GM03348 (cell line): ENCODE measurements around the gene EIF5AL1.
A peak's percentile ranks its signal among the peaks of the same experiment; 100 is the strongest.

Source experiments
- DNase-seq: peaks from one replicate; pipeline ENCODE4 v3.0.0; 2012; ENCODE audit warnings: low spot score

The EIF5AL1 gene

DNA sequence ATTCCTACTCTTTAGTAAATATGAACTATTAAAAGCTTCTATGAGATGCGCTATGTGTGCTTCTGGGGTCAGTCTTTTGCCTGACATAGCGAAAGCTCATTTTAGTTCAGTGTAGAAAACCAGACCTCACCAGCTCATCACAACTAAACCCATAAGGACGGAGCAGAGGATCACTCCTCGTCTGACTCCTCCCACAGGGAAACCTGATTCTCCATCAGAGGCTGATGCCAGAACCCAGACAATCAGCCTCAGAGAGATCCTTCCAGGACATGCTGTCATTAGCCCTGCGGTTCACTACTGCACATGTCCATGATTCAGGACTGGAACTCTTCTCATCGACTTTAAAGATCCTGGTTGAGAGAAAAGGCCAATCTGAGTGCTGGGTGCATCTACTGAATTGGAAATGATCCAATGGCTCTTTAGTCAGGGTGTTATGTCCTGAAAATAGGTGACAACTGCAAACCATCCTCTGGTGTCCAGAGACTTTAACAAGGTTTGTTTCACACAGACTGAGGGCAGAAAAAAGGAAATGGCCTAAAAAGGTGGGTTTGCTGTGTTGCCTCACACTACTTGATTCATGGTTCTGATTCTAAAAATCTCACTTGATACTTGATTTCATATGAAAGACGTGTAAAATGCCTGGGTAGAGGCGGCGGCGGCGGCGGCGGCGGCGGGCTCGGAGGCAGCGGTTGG is at the start of gene EIF5AL1:
Gene EIF5AL1, plus strand, starts transcription at position 643 of the 693 bp plus-strand sequence. CDS start 117 bp downstream, outside the sequence.
- peak; percentile 2 for DNase-seq

DNA sequence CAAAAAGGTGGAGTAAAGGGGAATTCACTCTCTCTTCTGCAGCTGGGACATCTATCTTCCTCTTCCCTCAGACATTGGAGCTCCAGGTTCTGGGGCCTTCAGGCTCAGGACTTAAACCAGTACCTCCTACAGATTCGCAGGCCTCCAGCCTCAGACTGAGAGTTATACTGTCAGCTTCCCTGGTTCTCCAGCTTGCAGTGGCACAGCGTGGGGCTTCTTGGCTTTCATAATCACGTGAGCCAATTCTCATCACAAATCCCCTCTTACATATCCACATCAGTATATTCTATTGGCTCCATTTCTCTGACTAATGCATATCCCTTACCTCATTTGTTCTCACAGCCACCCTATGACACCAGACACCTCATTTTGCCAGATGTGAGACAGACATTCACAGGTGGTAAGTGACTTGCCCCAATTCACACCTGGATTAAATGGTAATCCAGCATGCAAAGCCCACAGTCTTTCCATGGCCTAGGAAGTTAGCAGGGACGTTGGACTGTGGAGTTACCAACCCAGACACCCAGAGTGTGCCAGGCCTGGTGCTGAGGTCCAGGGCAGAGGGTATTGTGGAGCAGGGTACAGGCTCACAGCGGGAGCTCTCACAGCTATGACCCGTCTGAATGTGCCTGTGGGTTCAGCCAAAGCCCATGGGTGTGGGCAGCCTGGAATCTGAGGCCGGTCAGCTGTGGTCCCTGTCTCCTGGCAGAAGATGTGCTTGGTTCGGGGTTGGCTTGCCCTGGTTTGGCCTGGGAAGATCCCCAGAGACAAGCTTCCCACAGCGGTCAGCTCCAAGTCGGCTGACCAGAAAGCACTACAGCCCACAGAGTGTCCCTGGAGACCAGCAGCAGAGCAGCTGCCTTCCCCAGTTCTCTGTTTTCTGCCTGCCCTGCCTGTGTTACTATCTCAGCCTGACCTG is 48.5 kb upstream of the EIF5AL1 start:
- peak; percentile 72 for DNase-seq

- DNase-seq = no peak
Observed at GRCh38 chr10:79465341-79465740, 47.0 kb upstream of the EIF5AL1 start.

DNA sequence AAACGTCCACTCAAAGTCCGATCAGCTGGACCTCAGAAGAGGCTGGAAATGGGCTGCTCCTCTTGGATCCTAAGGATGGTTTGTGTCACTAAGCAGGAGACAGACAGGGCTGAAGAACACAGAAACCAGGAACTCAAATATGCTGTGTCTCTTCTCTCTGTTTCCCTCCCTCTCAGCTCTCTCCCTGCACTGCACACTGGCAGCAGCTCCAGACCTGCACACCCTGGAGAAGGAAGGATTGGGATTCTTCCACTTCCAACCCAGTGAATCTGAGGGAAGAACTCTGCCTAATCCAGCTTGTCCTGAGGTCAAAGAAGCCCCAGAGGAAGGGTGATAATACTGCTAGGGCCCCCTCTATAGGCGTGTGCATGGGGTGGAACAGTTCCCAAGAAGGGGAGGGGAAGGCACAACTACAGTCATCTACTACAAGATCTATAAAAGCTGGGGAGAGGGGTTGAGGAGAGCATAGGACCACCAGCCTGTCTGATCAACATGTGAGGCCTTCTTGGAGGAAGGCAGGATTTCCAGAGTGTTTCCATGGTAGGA is 44.2 kb upstream of the EIF5AL1 start:
- no peak for DNase-seq

GRCh38 chr10:79468841-79469585 is 43.3 kb upstream of the EIF5AL1 start:
- DNase-seq = no peak

DNA sequence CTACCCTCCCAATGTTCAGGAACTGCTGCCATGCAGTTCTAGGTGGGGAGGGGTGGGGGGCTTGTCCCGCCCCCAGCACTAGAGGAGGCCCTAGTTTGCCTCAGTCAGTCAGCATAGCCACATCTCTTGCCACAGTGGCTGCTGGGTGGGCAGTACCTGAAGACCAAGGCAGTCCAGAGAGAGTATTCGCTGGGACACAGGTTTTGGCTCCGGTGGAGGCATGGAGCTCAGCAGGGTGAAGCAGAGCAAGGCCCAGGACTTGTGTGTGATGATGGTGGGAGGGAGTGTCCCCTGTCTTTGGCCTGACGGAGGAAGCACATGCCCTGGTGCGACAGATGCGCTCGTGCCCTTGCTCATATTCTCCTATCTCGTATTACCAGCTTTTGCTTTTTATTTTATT is 42.2 kb upstream of the EIF5AL1 start:
- DNase-seq = no peak

DNA sequence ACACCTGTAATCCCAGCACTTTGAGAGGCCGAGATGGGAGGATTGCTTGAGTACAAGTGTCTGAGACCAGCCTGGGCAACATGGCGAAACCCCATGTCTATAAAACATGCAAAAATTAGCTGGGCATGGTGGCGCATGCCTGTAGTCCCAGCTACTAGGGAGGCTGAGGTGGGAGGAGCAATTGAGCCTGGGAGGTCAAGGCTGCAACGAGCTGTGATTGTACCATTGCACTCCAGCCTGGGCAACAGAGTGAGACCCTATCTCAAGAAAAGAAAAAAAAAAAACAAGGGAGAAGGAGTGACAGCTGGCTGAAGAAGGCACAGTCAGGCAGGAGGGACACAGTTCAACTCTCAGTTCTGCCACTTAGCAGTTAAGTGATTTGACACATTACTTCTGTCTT is 40.6 kb upstream of the EIF5AL1 start:
- no peak for DNase-seq

GRCh38 chr10:79472449-79472848 is 39.9 kb upstream of the EIF5AL1 start:
- DNase-seq = no peak

DNA sequence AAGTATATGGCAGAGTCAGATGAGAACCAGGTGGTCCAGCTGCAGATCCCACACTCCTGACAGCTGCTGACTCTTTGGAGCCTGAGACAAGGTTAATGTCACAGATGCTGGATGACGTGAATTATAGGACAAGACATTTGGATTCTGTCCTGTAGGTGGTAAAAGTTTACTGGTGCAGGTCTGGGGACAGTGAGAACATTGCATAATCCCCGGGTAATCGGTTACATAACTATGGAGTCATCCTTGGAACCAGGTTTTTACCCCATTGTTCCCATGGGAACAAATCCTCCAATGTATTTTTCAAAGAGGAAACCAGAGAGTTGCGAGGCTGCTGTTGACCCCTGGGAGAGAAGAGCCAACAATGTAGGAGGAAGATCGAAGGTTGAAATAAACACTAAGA is 39.4 kb upstream of the EIF5AL1 start:
- DNase-seq = no peak

GRCh38 chr10:79473496-79474095 is 38.7 kb upstream of the EIF5AL1 start:
- no peak for DNase-seq

DNA sequence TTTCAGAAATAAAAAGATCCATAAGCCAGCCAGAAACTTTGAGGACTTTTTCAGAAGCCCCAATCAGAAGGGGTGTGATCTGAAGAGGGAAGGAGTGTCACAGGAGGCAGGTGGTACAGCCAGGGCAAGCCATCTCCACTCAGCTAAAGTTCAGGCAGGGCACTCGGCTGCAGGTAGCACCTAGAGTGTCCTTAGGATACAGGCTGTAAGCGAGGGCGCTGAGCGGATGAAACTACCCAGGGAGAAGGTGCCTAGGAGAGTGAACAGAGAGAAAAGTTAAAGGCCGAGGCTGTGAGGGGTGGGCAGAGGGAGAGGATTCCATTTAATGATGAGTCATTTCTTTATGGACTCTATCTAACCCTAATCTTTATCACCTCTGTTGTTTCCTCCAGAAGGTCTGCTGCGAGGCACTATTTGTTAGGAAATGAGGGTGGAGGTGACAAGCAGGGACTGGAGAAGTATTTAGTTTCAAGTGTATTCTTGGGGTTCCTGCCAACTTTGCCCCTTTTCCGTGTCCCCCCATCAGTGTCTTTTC is 37.1 kb upstream of the EIF5AL1 start:
- no peak for DNase-seq

DNA sequence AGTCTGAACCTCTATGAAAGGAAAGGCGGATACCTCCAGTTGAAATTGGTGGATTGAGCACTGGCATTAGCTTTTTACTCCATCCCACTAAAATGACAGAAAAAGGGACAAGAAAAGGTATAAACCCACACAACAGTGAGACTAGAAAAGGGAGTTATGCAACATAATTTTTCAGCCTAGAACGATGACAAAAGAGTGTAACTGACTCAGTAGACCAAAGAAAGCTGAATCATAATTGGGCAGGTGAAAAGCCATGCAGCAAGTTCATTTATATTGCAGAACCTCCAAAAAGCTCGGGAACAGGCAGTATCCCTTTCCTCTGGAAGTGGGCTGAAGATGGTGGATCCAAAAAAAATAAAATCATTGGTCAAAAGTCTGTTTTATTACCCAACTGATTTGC is 36.5 kb upstream of the EIF5AL1 start:
- no peak for DNase-seq

GRCh38 chr10:79476645-79477044 is 35.7 kb upstream of the EIF5AL1 start:
- no peak for DNase-seq

- DNase-seq = no peak
Observed at GRCh38 chr10:79477456-79477855, 34.9 kb upstream of the EIF5AL1 start.

DNA sequence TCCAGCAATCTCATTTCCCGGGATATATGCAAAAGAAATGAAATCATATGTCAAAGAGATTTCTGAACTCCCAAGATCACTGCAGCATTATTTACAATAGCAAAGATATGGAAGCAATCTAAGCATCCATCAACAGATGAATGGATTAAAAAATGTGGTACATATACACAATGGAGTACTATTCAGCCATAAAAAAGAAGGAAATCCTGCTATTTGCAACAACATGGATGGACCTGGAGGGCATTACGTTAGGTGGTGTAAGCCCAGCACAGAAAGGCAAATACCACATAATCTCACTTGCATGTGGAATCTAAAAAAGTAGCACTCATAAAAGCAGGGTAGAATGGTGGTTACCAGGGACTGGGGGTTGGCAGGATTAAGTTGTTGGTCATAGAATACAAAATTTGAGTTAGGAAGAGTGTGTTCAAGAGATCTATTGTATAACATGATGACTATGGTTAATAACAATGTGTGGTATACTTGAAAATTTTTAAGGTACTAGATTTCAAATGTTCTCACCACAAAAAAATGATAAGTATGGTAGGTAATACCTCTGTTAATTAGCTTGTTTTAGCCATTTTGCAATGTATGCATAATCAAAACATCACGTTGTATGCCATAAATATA is 32.9 kb upstream of the EIF5AL1 start:
- no peak for DNase-seq

DNA sequence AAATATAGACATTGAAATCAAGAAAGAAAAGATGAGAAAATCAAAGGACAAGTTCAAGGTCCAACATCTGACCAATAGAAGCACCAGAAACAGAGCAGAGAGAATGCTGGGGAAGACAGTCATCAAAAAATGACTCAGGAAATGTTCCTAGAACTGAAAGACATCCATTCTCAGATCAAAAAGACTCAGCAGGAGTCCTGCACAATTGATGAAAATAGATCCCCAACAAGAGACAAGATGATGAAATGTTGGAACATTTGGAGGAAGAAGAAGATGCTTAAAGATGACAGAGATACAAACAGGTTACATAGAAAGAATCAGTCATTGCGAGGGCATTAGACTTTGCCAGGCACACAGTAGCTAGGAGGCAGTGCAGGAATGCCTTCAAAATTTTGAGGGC is 30.0 kb upstream of the EIF5AL1 start:
- no peak for DNase-seq

DNA sequence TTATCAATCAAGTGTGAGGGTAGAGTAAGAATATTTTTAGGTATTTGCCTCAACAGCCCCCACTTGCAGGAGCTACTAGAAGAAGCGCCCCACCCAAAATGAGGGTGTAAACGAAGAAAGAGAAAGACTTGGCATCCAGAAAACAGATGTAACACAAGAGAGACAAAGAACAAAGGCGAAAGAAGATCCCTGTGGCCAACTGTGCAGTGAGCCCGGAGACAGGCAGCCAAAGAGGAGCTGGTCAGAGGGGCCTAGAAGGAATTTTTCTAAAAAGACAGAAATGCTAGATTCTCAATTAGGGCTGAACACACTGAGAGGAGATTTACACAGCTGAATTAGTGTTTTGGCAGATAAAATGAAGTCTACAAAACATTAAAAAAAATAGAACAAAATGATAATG is 29.6 kb upstream of the EIF5AL1 start:
- DNase-seq = no peak

GRCh38 chr10:79483299-79483698 is 29.0 kb upstream of the EIF5AL1 start:
- DNase-seq = peak; percentile 35

DNA sequence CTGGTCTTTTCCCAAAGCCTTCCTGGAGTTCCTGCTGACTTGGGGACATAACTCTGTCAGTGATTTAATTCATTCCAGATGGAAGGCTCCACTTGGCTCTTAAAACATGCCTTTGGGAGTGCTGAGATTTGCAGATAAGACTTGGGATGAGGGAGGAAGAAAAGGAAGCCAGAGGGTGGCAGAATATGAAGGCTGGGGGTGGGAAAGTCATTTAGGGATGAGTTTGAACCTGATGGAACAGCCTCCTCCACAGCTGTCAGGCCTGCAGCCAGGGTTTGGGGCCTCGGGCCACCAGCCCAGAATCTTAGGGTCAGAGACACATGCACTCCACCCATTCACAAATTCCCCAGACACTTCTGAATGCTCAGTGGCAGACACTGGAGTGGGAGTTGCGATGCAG is 28.4 kb upstream of the EIF5AL1 start:
- DNase-seq = peak; percentile 84

- no peak for DNase-seq
Observed at GRCh38 chr10:79484476-79484875, 27.9 kb upstream of the EIF5AL1 start.
